ENCODE data around the gene TTLL5.

Gene TTLL5

DNA sequence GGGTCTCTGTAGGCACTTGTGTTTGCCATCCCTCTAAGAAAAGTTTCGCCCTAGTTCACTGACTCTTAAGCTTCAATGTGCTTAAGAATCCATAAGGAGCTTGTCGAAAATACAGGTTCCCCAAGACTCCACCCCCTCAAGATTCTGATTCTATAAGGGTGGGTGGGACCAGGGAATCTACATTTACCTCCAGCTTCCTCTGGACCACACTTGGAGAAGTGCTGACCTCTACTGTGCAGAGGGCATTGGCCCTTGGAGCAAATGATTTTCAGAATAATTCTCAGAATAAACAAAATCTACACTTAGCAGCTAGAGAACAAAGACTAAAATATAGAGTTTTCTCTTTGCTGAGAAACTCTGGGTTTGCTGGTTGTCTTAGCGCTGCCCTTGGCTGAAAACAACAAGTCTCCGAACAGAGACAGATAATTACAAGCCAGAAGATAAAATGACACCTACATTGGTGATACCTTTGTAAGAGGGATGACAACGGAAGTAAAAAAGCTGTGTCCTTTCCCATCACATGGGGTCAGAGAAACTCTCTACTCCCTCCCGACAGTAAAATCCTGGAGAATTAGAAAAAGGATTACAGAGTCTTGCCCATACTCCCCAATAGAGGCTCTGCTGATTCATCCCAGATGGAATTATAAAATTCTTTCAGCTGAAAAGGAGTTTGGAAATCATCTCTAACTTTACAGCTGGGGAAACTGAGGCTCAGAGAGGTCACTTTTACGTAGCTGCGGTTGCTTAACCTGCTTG is 316.0 kb downstream of the TTLL5 start:
- no peak for DNase-seq

DNA sequence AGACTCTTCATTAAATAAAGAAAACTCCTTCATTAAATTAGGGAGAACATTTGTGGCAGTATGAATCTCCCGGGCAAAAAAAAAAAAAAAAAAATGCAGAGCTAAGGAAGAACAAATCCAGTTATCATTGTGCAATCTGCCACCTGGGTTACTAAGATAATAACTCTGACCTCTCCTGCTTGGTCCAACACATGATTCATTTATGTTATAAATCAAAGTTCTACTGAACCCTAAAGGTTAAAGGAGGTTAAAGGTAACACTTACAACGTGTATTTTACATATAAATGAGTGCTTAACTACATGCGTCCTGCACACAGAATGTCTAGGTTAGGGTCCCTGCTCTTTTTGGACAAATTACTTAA is 316.5 kb downstream of the TTLL5 start:
- no peak for DNase-seq

DNA sequence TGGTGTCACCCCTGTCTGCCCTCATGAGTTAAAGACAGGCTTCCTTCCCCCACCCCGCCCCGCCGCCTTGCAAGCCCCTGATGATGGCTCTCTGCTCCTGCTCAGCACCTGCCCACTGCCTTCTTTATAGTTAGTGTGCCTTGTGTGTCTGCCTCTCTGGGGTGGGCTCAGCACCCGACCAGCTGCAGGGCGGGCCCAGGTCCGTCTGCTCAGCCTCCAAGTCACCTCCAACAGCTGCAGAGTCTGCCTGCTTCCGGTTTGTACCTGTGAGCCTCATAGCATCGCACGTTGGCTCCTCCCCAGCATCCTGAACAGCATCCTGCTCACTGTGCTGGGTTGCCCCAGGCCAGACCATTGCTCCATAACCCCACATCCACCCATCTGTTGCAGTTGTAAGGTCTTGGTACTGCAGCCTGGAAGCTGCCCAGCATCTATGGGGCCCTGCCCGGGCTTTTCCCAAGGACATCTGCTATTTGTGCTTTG is 317.2 kb downstream of the TTLL5 start:
- DNase-seq, result no peak

DNA sequence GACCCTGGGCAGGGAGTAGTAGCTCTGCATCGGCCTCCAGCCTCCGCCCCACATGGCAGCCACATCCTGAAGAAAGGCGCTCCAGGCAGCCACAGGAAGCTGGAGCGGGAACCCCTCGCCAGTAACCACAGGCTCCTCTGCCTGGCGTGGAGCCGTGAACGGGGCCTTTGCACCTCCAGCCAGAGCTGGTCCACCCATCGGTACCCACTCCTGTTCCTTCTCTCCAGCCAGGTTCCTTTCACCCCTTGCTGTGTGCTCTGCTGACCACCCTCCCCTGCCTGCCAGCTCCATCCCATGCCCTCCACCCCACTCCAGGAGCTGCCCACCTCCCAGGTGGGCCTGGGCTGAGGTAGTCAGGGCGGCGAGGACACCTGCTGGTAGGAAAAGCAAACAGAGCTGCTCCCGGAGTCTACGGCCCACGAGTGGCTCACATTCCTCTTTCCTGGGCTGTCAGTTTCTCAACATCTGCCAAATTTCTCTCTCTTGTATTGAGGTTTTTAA is 318.1 kb downstream of the TTLL5 start:
- DNase-seq, result no peak

DNA sequence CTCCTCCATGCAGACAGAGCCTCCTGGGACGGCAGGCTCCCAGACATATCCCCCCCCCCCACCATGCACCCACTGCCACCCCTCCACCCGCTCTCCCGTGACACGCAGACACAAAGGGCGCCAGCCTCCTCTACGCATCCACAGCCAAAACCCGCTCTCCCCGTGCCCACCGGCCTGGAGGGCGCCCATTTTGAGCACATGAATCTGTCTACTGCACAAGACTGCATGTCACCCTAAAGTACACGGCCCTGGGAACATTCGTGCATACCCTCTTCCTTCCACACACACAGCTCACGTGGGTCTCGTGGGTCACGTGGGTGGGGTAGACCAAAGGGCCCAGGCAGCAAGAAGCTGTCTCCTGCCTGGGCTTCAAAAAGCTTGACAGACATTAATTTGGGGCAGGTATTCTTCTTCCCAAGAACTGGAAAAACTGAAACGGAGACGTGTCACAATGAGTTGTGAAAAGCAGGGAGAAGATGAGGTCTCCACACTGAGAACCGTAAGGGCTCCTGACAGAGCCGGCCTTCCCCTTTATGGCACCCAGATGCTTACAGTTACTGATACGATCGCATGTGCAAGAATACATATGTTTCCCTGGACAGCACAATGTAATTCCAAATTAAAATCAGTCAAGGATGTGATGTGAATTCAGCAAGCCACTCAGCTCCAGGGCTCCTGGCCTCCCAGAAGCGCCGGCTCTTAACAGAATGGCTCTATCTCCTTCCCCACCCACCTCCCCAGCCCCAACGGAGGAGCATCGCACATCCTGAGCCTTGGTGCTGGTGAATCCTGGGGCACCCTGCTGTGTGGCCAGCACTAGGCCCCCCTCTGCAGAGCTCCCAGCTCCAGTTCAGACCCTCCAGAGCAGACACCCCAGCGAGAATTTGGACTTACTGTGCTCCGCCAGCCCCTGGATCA is 318.9 kb downstream of the TTLL5 start:
- DNase-seq, result no peak

DNA sequence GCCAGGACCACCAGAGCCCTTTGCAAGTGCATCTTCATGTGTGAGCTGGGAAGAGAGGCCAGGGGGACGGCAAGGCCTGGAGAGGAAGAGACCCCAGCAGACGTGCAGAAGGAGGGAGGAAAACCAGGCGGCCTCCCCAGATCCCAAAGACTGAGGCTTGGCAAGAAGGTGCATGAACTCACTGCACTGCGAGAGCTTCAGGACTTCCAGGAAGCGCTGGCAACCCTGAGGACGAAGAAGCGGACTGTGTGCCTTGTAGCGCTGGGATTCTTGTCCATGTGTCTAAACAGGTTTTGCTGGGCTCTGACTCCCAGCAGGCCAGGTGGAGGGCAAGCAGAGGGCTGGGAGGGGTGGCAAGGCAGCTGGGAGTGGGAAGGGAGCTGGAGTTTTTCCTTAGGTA is 319.8 kb downstream of the TTLL5 start:
- no peak for DNase-seq

DNA sequence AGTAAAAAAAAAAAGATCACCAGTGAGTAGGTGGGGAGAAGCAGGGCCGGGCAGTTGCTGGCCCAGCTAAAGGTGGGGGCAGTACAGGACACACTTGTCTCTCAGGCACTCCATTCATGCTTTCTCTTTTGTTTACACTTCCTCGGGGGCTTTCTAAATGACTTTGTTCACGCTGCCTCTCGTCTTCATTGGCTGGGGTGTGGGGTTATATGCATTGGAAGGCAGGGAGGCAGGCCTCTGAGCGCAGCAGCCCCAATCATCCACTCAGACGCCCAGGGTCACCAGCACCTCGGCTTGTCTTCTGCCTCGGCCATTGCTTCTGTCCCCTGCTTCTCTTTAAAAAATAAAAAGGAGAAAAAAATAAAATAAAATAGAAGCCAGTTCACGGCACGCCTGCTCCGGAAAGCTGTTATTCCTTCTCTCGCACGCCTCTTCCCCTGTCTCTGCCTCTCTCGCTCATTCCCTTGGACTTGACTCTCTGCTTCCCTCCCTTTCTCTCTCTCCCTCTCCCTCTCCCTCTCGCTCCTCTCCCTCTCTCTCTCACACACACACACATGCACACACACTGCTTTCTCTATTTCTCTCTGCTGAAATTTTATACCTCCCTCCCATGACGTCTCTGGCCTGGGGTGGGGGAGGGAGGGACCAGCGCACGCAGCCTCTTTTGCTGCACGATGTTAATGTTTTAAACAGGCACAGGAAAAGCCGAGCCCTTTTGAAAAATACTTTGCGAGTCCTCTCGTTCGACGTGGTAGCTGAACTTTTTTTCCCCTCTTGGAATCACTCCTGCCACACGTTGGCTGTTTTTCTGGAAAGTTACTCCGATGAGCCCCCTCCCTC is 320.6 kb downstream of the TTLL5 start, which contains the start of gene TGFB3:
TSS of gene TGFB3 (minus strand) at position 570 of the 840 bp plus-strand sequence. CDS start 1,102 bp downstream, outside the sequence.
- DNase-seq, result peak; percentile 52

DNA sequence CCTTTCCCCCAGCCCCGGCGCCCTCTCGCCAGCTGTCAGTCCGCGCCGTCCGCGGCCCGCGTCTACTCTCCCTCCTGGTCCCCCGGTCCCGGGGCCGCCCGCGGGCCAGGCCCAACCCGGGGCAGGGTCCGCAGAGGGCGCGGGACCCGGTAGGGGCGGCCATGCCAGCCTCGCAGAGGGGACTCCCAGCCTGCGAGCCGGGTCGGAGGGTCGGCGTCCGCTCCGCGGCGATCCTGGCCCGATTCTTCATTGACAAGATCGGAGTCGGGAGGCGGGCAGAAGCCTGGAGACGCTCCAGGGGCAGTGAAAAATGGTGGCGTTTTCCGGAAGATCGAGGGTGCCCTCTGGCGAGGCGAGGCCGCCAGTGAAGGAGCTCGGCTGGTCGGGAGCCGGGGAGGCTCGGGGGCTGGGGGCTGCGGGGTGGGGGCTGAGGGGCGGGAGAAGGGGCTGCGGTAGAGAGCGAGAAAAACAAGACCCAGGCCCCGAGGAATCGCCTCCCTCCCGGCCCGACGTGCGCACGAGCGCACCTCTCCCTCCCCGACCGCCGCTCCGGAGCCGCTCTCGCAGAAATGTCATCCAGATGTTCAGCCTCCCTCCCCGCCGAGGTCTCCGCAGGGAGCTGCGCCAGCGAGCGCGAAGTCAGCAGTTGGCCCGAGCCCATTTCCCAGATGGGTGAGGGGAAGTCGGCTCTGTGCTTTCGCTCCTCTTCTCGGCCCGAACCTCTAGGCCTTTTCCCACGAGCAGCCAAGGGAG is 321.4 kb downstream of the TTLL5 start:
- peak; percentile 56 for DNase-seq

DNA sequence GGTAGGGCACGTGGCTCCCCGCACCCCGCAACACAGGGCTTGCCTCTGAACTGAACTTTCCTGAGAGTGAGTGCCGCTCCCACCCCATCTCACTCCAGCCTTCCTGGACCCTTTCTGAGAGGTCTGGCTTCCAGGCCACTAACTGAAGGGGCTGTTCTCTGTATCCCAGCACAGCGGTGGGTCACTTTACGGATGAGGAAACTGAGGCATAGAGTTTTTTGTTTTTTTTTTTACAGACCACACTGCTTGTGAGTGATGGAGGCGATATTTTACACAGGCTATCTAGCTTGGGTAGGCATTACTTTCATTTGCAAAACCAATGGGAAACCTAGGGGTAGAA is 321.9 kb downstream of the TTLL5 start:
- DNase-seq, result no peak

DNA sequence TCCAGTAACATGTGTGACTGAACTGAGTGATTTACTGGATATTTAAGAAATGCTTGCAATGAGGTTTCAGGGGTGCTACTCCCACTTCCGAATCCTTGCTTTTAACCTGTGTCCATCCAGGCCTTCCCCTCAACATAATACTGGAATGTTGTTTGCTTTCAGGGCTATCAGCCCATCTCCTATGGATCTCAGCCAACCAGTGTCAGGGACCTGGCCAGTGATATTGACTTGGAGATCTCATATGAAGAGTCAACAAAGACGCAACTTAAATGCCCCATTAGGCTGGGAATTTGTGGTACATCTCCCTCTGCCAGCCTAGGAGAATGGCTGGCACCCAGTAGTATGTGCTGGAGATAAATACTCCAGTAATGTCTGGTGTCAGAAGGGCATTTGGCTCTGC is 323.6 kb downstream of the TTLL5 start:
- no peak for DNase-seq

DNA sequence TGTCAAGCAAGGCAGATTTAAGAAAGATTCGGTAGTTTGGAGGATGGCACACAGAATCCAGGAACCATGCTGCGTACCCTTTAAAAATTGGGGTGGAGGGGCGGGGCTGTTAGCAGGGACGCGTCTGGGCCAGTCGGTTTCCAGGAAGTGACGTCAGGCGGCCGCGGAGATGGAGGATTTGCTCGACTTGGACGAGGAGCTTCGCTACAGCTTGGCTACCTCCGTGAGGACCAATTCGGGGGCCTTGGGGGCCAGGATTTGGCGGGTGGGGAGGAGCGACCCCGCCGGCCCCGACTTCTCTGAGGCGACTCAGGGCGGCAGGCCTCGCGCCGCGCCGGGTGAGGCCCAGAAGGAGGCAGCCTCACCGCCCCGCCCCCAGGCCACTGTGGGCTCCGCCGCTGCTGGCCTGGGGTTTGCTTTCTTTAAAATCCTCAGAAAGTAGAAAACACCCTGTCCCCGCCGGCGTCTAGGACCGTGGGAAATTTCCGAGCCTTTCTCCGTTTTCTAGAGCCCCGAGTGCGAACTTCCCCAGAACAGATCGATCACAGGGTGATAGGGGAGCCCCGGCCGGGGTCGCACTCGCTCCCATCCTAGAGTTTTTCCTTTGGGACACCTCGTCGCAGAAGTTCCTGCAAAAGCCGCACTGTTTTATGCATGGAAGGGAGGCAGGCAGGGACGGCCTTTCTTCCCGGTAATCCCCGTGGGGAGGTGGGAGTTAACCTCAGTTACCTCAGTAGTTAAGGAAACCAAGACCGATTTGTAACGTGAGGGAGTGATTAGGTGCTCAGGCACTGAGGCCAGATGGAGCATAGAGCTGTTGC is 324.8 kb downstream of the TTLL5 start, which contains the start of gene IFT43:
TSS of gene IFT43 (plus strand) at position 146 of the 821 bp plus-strand sequence. CDS start at position 170, 24 bp downstream.
- DNase-seq, result peak; percentile 16

DNA sequence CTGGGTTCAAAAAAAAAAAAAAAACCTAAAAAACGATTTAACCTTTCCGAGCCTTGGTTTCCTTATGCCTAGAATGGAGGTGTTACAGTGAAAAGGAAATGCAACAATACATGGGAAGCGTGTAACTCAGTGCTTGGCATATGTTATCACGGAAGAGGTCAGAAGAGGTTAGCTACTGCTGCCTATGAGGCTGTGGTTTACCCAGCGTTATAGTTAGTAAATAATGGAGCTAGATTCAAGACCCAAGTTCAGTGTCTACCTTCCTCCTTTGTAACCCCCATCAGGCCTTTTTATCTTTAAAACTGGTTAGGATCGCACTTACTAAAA is 325.4 kb downstream of the TTLL5 start:
- DNase-seq, result no peak

DNA sequence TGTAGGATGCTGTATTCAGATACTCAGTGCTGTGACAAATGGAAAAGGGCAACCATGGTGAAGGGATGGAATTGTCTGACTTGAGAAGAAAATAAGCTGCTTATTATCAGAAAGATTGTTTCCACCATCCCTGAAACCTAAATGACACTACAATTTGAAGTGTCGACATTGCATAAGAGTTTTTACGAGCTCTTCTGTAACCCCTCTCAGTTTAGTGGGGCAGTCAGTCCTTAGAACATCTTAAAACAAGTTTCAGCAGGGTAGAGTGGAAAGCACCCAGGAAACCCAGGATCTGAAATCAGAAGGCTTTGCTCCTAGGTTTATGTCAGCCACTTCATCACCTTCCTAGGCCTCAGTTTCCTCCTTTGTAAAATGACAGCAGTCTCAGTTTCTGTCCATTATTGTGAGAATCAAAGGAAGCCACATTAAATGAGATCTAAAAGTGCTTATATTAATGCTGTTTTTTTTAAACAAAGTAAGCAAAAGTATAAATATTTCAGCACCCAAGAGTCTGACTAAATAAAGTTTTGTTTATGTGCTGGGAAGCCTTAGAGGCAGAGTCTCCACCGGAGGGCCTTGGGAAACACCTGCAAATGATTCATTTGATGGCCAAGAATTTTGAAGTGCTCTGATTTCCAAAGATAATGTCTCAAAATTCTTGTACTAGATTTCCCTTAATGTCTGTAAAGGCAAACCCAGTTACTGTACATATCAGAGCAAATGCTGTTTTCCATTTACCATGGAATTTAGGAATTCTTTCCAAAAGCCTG is 326.3 kb downstream of the TTLL5 start:
- no peak for DNase-seq

DNA sequence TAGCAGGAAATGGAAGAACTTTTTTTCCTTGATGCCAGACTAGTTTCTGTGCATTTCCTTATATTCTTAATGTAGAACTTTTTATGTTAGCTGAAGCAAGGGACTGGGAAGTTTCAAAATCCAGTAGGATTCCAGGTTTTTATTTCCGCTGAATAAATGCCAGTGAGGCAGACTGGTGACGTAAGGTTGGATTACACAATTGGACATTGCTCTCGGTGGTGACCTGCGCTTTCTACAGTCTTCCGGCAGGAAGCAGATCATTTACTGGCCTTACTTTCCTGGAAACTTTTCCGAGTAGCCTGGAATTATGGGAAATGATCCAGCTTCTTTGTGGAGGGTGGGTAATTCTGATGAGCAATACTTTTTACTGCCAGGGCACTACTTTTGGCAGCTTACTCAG is 328.1 kb downstream of the TTLL5 start:
- DNase-seq, result no peak

DNA sequence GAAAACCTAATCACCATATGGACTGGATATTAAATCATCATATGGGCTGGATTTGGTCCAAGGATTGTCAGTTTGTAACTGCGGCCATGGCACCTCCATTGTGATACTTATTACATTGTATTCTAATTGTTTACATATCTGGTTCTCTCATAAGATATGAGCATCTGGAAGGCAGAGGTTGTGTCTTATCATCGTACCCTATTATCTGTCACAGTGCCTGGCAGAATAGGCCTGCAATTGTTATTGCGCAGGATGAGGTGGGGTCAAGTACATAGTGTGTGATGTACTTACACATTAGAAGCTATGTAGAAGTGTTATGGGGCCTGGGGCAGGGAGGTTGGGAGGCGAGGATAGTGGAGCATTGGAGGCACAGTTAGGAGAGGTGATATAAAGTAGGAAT is 329.3 kb downstream of the TTLL5 start:
- no peak for DNase-seq

DNA sequence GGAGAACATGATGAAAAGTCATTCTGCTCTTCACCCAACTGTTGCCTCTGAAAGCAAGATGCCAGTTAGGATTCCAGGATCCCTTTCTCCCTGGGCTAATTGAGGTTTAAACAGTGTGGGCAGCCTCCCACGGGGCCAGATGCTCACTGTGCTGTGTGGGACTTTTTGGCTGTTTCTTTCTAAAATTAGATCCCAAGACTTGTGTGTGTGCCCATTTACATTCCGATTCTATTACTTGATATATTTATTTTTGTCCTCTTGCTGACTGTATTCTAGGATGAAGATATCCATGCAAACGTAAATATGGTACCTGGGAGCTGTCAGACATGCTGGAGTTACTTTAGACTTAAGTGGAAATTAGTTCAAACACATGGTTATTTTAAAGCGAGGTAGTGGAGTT is 330.7 kb downstream of the TTLL5 start:
- no peak for DNase-seq

DNA sequence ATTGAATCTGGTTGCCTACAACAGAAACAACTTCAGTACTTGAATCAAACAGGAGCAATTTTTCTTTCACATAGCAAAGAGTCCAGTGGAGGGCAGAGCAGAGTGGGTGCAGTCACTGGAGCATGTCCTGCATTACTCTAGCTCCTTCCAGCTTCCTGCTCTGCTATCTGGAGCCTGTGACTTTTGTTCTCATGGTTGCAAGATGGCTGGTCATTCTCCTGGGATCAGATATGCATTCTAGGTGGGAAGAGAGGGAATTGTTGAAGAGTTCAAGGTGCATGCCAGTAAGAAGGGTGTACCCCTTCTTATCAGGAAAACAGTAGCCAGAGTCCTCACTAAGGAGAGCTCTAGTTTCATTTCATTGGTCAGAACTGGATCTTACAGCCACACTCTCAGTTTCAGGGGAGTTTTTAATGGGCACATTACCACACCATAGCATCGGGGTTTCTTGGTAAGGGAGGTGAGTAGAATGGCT is 332.6 kb downstream of the TTLL5 start:
- no peak for DNase-seq

DNA sequence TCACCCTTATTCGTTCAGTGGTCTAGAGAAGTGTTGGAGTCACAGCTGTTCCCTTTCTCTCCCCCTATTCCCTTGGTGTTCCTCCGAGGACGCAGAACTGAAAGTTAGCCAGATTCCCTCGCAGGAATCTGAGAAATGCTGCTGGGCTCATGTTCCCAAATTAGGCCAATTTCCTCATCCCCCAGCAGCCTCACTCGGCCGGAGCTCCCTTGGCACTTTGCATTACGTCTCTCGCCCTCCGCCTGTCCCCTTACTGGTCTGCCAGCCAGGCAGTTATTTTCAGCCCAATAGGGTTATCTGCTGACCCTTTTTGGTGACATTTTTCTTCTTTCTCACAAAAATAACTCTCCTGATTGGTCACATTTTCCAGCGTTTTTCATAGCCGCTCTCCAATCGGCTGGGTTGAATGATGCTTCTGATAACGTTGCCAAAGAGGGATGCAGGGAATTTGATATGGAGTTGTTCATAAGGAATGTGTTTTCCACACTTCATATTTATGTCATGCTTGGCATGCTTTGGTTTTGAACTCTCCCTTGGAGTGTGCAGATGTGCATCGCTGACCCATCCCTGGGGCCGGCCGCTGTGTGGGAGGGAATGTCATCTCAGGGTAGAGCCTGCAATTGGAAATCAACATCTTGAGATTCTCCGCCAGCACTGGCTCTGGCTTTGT is 334.5 kb downstream of the TTLL5 start:
- no peak for DNase-seq

DNA sequence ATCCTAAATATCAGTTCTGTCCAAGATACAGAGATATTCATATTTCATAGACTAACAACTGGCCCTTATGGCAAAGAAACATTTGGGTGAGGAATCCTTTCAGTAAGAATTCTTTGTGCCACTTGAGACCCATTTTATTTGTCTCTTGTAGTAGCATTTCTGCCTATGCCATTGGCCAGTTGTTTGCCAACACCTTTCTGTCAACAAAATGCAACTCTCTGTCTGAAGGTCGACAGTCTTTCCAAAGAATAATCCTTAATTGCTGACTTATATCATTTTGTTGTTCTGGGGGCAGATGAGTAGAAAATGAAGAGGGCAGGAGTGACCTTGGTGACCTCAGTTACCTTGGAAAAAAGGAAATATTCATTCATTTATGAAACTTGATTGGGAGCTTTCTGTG is 335.4 kb downstream of the TTLL5 start:
- DNase-seq, result no peak
